ENCODE data around the gene NUMB.
"Not testable (repeated sequence)": the region's sequence is repeated elsewhere in the genome, so short reads cannot be mapped to it uniquely, and the experiment has no call there.

The NUMB gene

DNA sequence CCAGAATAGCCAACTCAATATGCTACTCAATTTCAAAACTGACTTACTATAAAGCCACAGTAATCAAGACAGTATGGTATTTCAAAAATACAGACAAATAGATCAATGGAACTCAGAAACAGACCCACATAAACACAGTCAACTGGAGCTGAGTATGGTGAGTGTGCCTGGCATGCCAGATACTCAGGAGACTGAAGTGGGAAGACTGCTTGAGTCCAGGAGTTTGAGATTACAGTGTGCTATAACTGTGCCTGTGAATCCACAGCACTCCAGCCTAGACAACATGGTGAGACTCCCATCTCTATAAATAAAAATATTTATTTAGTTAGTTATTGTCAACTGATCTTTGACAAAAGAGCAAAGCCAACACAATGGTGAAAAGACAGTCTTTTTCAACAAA lies 81.8 kb downstream of the NUMB start:
- DNase-seq (ENCODE audit: low spot score in 2 of 2): no peak
- Mint-ChIP-seq H3K36me3 (peaks cover 7% of the 10 kb centered on the region), H3K4me1 (peaks cover 13% of the 10 kb centered on the region), H3K27me3 (no peaks in the 10 kb centered on the region), H3K9me3 (no peaks in the 10 kb centered on the region), H3K27ac (no peak overlapping the region), H3K4me3 (no peak overlapping the region)
- no peak for ATAC-seq (ENCODE audit: low read depth)

DNA sequence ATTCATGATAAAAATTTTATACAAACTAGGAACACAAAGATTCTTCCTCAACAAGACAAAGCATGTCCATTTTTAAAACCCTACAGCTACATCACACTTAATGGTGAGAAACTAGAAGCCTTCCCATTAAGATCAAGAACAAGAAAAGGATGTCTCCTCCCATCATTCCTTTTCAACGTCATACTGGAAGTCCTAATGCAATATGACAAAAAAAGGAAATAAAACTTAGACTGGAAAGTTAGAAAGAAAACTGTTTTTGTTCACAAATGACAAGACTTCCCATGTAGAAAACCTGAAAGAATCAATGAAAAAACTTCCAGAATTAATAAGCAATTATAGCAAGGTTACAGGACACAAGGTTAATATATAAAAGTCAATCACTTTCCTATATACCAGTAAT lies 82.5 kb downstream of the NUMB start:
- DNase-seq (ENCODE audit: low spot score in 2 of 2) (no peak), ATAC-seq (ENCODE audit: low read depth) (no peak)
- Mint-ChIP-seq H3K4me3 (no peak overlapping the region), H3K9me3 (no peaks in the 10 kb centered on the region), H3K27me3 (no peaks in the 10 kb centered on the region), H3K4me1 (peaks cover 9% of the 10 kb centered on the region), H3K36me3 (peaks cover 9% of the 10 kb centered on the region), H3K27ac (no peak overlapping the region)

- Mint-ChIP-seq H3K36me3 (peaks cover 5% of the 10 kb centered on the region), H3K4me1 (peaks cover 4% of the 10 kb centered on the region), H3K27me3 (no peaks in the 10 kb centered on the region), H3K9me3 (no peaks in the 10 kb centered on the region), H3K27ac (no peak overlapping the region), H3K4me3 (no peak overlapping the region)
- ATAC-seq (ENCODE audit: low read depth) (no peak), DNase-seq (ENCODE audit: low spot score in 2 of 2) (no peak)
Observed at GRCh38 chr14:73374218-73374617, 84.1 kb downstream of the NUMB start.

DNA sequence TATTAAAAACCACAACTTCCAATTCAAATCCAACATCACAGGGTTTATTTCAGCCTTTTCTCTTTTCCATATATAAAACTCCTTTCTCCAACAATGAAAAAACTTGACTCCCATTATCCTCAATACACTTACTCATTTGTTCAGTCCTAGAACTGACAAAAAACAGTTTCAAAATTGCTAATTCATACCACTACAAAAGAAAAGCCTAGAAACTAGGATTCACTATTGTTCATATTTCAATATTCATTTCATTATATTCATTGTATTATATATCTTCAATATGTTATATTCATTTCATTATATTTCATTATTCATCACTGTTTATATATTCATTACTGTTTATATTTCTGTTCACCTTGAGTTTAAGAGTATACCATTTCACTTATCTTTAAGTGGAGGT lies 85.8 kb downstream of the NUMB start:
- H3K36me3 Mint-ChIP-seq: peaks cover 2% of the 10 kb centered on the region
- no peak for ATAC-seq (ENCODE audit: low read depth)
- no peak for DNase-seq (ENCODE audit: low spot score in 2 of 2)
- H3K27ac Mint-ChIP-seq: peak overlapping the region; percentile 4
- no peaks in the 10 kb centered on the region for H3K9me3 Mint-ChIP-seq
- no peak overlapping the region for H3K4me3 Mint-ChIP-seq
- no peaks in the 10 kb centered on the region for H3K27me3 Mint-ChIP-seq
- H3K4me1 Mint-ChIP-seq: peaks cover 4% of the 10 kb centered on the region

DNA sequence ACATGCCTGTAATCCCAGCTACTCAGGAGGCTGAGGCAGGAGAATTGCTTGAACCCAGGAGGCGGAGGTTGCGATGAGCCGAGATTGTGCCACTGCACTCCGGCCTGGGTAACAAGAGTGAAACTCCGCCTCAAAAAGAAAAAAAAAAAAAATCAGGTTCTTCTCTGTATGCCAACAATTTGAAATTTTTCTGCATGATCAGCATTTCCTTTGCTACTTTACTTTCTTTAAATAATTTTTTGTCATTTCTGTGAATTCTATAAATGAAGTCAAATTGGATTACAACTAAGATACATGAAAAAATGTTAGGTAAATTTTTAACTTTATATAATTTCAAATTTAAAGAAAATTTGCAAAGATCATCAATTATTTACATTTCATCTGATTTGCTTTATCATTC lies 87.8 kb downstream of the NUMB start:
- Mint-ChIP-seq H3K27me3 (no peaks in the 10 kb centered on the region), H3K4me1 (peaks cover 4% of the 10 kb centered on the region), H3K4me3 (no peak overlapping the region), H3K36me3 (peaks cover 2% of the 10 kb centered on the region), H3K9me3 (no peaks in the 10 kb centered on the region), H3K27ac (no peak overlapping the region)
- no peak for DNase-seq (ENCODE audit: low spot score in 2 of 2)
- ATAC-seq (ENCODE audit: low read depth): no peak

DNA sequence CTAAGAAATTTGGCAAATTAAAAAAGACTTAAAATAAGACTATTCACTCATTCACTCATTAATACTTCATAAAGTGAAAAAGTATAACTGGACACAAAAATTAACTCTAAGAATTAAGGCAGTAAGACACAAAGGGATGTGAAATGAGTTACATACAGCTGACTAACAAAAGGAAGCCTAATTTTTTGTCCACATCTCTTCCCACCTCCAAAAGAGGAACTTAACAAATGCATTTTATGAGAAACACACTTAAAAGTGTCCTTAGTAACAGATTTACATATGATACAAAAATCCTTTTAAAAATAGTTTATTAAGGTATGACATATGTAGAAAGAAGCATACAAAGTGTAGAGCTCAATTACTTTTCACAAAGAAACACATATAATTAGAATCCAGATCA lies 88.9 kb downstream of the NUMB start:
- H3K4me3 Mint-ChIP-seq: no peak overlapping the region
- no peak for ATAC-seq (ENCODE audit: low read depth)
- H3K36me3 Mint-ChIP-seq: peaks cover 5% of the 10 kb centered on the region
- DNase-seq (ENCODE audit: low spot score in 2 of 2): no peak
- no peaks in the 10 kb centered on the region for H3K9me3 Mint-ChIP-seq
- H3K27ac Mint-ChIP-seq: no peak overlapping the region
- no peaks in the 10 kb centered on the region for H3K27me3 Mint-ChIP-seq
- peaks cover 4% of the 10 kb centered on the region for H3K4me1 Mint-ChIP-seq

DNA sequence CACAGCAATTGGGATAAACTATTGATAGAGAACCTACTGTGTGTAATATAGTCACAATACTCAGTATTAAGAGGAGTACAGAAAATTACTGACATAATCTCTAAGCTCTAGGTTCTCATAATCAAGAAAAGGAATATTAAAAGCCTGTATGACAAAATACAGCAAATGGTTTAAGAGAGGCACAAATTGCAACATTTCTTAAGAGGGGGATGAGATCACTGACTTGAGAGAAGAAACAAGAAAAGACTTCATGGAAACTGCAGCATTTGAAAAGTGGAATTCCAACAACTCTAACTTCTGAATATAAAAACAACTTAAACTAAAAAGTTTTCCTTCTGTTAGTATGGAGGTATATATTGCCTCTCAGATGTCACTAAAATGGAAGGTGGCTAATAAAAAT lies 89.7 kb downstream of the NUMB start:
- ATAC-seq (ENCODE audit: low read depth): no peak
- no peak for DNase-seq (ENCODE audit: low spot score in 2 of 2)
- Mint-ChIP-seq H3K9me3 (no peaks in the 10 kb centered on the region), H3K4me1 (peaks cover 4% of the 10 kb centered on the region), H3K27me3 (no peaks in the 10 kb centered on the region), H3K4me3 (no peak overlapping the region), H3K36me3 (peaks cover 7% of the 10 kb centered on the region), H3K27ac (no peak overlapping the region)

- H3K27ac Mint-ChIP-seq: no peak overlapping the region
- no peak overlapping the region for H3K4me3 Mint-ChIP-seq
- peaks cover 7% of the 10 kb centered on the region for H3K36me3 Mint-ChIP-seq
- ATAC-seq (ENCODE audit: low read depth) (no peak), DNase-seq (ENCODE audit: low spot score in 2 of 2) (no peak)
- peaks cover 2% of the 10 kb centered on the region for H3K4me1 Mint-ChIP-seq
- no peaks in the 10 kb centered on the region for H3K27me3 Mint-ChIP-seq
- no peaks in the 10 kb centered on the region for H3K9me3 Mint-ChIP-seq
Observed at GRCh38 chr14:73365727-73366126, 92.6 kb downstream of the NUMB start.

- DNase-seq (ENCODE audit: low spot score in 2 of 2) (no peak), ATAC-seq (ENCODE audit: low read depth) (no peak)
- peaks cover 6% of the 10 kb centered on the region for H3K4me1 Mint-ChIP-seq
- no peak overlapping the region for H3K27ac Mint-ChIP-seq
- no peaks in the 10 kb centered on the region for H3K9me3 Mint-ChIP-seq
- no peak overlapping the region for H3K4me3 Mint-ChIP-seq
- H3K36me3 Mint-ChIP-seq: peaks cover 9% of the 10 kb centered on the region
- no peaks in the 10 kb centered on the region for H3K27me3 Mint-ChIP-seq
Observed at GRCh38 chr14:73364559-73364958, 93.8 kb downstream of the NUMB start.

DNA sequence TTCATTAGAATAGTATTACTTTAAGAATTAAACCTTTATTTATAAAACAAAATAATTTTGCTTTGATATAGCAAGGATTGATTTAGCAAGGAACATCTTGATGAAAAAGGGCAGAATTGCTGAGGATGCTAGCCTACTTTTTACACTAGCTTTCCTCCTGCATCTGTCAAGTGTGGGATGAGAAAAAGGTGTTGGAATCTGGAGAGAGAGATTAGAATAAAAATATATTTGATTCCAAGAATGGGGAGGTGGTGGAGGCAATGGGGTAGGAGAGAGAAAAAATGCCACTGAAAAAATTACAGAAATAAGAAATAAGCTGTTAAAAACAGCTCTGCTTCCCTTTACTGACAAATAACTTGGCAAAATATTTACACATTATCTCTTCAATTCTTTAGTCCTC lies 98.9 kb downstream of the NUMB start:
- ATAC-seq (ENCODE audit: low read depth) (no peak), DNase-seq (ENCODE audit: low spot score in 2 of 2) (no peak)
- H3K4me3 Mint-ChIP-seq: no peak overlapping the region
- peaks cover 15% of the 10 kb centered on the region for H3K36me3 Mint-ChIP-seq
- no peaks in the 10 kb centered on the region for H3K27me3 Mint-ChIP-seq
- no peaks in the 10 kb centered on the region for H3K9me3 Mint-ChIP-seq
- no peak overlapping the region for H3K27ac Mint-ChIP-seq
- H3K4me1 Mint-ChIP-seq: peaks cover 9% of the 10 kb centered on the region

DNA sequence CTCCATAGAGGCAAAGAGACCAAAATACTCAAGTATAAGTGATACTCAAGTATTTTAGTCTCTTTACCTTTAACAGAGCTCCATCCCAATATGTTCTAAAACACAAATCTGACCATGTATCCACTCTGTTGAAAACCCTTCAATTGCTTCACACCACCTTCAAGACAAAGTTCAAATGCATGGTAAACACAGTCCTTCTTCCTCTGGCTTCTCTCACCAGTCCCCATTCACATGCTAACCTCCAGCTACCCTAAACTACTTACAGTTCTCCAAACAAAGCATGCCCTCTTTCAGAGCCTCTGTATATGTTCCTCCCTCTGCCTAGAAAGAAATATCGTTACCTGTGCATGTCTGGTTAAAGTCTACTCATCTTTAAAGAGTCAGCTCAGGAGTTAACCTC lies 100.2 kb downstream of the NUMB start:
- H3K9me3 Mint-ChIP-seq: no peaks in the 10 kb centered on the region
- H3K36me3 Mint-ChIP-seq: peaks cover 13% of the 10 kb centered on the region
- H3K27ac Mint-ChIP-seq: no peak overlapping the region
- H3K27me3 Mint-ChIP-seq: no peaks in the 10 kb centered on the region
- DNase-seq (ENCODE audit: low spot score in 2 of 2) (no peak), ATAC-seq (ENCODE audit: low read depth) (no peak)
- H3K4me1 Mint-ChIP-seq: peaks cover 9% of the 10 kb centered on the region
- H3K4me3 Mint-ChIP-seq: no peak overlapping the region

DNA sequence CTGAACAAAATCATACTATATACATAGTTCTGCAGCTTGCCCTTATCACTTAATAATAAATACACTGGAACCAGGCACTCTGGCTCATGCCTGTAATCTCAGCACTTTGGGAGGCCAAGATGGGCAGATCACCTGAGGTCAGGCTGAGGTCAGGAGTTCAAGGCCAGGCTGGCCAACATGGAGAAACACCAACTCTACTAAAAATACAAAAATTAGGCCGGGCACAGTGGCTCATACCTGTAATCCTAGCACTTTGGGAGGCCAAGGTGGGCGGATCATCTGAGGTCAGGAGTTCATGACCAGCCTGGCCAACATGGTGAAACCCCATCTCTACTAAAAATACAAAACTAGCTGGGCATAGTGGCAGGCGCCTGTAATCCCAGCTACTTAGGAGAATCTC lies 109.3 kb downstream of the NUMB start:
- H3K4me3 Mint-ChIP-seq; ATAC-seq (ENCODE audit: low read depth); H3K36me3 Mint-ChIP-seq; H3K27me3 Mint-ChIP-seq; H3K27ac Mint-ChIP-seq; DNase-seq (ENCODE audit: low spot score in 2 of 2); H3K9me3 Mint-ChIP-seq: not testable (repeated sequence)
- H3K4me1 Mint-ChIP-seq: peaks cover 16% of the 10 kb centered on the region

GRCh38 chr14:73344319-73344718 lies 114.0 kb downstream of the NUMB start:
- H3K27ac Mint-ChIP-seq: no peak overlapping the region
- H3K4me1 Mint-ChIP-seq: peaks cover 14% of the 10 kb centered on the region
- H3K4me3 Mint-ChIP-seq: no peak overlapping the region
- no peak for DNase-seq (ENCODE audit: low spot score in 2 of 2)
- H3K9me3 Mint-ChIP-seq: no peaks in the 10 kb centered on the region
- ATAC-seq (ENCODE audit: low read depth): no peak
- H3K36me3 Mint-ChIP-seq: peaks cover 2% of the 10 kb centered on the region
- no peaks in the 10 kb centered on the region for H3K27me3 Mint-ChIP-seq

DNA sequence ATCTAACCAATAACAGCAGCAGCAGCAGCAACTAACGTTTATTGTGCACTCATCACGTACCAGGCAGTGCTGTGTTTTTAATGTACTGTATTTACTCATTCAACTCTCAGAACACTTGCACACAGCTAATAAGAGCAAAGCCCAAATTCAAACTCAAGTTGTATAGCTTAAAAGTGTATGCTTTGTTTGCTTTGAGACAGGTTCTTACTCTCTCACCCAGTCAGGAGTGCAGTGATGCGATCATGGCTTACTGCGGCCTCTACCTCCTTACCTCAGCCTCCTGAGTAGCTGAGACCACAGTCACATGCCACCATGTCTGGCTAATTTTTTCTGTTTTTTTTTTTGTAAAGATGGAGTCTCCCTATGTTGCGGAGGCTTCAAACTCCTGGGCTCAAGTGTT lies 115.7 kb downstream of the NUMB start:
- DNase-seq (ENCODE audit: low spot score in 2 of 2) (no peak), ATAC-seq (ENCODE audit: low read depth) (no peak)
- H3K27ac Mint-ChIP-seq: peak overlapping the region; percentile 24
- peaks cover 13% of the 10 kb centered on the region for H3K4me1 Mint-ChIP-seq
- H3K9me3 Mint-ChIP-seq: no peaks in the 10 kb centered on the region
- peaks cover 5% of the 10 kb centered on the region for H3K36me3 Mint-ChIP-seq
- H3K4me3 Mint-ChIP-seq: no peak overlapping the region
- no peaks in the 10 kb centered on the region for H3K27me3 Mint-ChIP-seq

DNA sequence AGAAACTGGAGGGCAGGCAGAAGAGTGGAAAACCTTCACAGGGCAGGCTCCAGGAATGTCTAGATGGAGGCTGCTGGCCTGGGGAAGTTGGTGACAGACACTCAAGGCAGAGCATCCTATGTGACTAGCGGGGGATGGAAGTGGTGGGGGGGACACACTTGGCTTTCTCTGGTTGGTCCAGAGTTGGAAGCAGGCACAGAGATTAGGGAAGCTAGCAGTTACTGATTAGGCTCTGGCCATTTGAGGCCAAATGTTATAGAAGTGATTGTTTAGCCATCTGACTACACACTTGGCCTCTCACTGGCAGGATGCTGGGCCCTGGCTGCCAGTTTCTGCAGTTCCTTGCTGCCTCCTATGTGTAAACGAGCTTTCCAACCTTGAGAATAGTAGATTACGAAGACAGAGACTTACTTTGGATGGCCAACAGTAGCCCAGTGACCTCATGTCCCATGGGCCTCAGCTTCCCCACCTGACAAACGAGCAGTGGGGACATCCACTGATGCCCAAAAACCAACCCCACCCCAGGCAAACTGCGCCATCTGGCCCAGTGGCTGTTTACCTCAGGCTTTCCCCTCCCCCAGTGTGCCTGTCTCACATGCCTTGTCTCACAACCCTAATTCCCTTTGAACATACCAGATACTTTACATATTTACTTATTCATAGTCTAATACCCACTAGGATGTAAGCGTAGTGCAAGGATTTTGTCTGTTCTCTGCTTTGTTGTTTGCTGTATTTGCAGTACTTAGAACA lies 118.3 kb downstream of the NUMB start:
- DNase-seq (ENCODE audit: low spot score in 2 of 2) (no peak), ATAC-seq (ENCODE audit: low read depth) (no peak)
- peaks cover 5% of the 10 kb centered on the region for H3K36me3 Mint-ChIP-seq
- no peaks in the 10 kb centered on the region for H3K9me3 Mint-ChIP-seq
- no peak overlapping the region for H3K27ac Mint-ChIP-seq
- H3K4me1 Mint-ChIP-seq: peaks cover 5% of the 10 kb centered on the region
- no peaks in the 10 kb centered on the region for H3K27me3 Mint-ChIP-seq
- no peak overlapping the region for H3K4me3 Mint-ChIP-seq

Measured in memory B cell (primary cell).